Measurements from ENCODE around the gene USP32.

DNA sequence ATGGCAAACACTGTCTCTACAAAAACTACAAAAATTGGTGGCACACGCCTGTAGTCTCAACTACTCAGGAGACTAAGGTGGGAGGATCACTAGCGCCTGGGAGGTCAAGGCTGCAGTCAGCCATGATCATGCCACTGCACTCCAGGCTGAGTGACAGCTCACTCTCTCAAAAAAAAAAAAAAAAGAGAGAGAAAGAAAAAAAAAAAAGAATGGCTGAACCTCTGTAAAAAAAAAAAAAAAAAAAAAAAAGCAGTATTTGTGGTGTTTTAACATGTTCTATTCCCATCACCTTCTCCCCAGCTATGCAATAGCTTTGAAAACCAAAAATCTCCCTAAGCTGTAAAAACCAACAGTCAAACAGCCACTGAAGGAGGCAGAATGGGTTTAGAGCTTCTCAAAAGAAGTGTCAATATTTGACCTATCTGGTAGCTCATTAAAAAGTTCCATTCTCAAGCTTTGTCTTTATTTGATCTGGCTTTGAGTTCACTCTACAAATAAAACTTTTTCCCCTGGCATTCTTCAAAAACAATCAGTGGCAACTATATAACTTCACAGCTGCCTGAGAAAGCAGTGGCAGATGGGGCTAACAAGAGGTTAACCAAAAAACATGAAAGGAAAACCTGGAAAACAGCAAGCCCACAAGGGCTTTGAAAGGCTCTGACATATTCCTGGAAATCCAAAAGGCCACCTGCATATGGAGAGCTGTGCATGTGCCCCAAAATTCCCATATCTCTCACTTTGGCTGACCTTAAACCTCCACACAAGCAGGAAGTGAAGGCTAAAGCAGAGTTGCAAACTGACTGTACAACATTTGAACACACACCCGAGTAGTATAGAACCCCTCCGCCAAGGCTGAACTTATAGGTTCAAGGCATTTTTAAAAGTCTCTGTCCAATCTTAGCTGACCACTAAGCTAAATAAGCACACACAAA is 36.0 kb downstream of the USP32 start:
- TF ChIP-seq, protein P1, sequence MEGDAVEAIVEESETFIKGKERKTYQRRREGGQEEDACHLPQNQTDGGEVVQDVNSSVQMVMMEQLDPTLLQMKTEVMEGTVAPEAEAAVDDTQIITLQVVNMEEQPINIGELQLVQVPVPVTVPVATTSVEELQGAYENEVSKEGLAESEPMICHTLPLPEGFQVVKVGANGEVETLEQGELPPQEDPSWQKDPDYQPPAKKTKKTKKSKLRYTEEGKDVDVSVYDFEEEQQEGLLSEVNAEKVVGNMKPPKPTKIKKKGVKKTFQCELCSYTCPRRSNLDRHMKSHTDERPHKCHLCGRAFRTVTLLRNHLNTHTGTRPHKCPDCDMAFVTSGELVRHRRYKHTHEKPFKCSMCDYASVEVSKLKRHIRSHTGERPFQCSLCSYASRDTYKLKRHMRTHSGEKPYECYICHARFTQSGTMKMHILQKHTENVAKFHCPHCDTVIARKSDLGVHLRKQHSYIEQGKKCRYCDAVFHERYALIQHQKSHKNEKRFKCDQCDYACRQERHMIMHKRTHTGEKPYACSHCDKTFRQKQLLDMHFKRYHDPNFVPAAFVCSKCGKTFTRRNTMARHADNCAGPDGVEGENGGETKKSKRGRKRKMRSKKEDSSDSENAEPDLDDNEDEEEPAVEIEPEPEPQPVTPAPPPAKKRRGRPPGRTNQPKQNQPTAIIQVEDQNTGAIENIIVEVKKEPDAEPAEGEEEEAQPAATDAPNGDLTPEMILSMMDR (IDR thresholded peaks at IDR 0.05; ENCODE audit: low read length) = no peak
- TF ChIP-seq EZH2 (IDR thresholded peaks at IDR 0.05; ENCODE audit: borderline replicate concordance, low read length) = no peak

Data from OCI-LY1 (cell line).